GM18502 (cell line): ENCODE data around the gene AFM.

ENCODE experiments used
- ATAC-seq: cut with Tn5 transposase; IDR thresholded peaks from one replicate; pipeline ENCODE4 v1.9.1; 2021; ENCODE audit warnings: mild to moderate bottlenecking; ENCODE audit not compliant: unreplicated experiment, poor library complexity

Gene AFM

GRCh38 chr4:73448448-73449203 lies 32.9 kb upstream of the AFM start:
- no peak for ATAC-seq

GRCh38 chr4:73450398-73451004 lies 31.0 kb upstream of the AFM start:
- ATAC-seq = no peak

- no peak for ATAC-seq
Observed at GRCh38 chr4:73451404-73451803, 30.1 kb upstream of the AFM start.

GRCh38 chr4:73451981-73452747 lies 29.4 kb upstream of the AFM start:
- ATAC-seq = no peak

- ATAC-seq = no peak
Observed at GRCh38 chr4:73452953-73453700, 28.4 kb upstream of the AFM start.

GRCh38 chr4:73453701-73454005 lies 27.9 kb upstream of the AFM start:
- no peak for ATAC-seq

GRCh38 chr4:73454920-73455319 lies 26.6 kb upstream of the AFM start:
- no peak for ATAC-seq

GRCh38 chr4:73456177-73457022 lies 25.1 kb upstream of the AFM start:
- no peak for ATAC-seq

GRCh38 chr4:73458184-73459047 lies 23.1 kb upstream of the AFM start:
- ATAC-seq = no peak

- ATAC-seq = no peak
Observed at GRCh38 chr4:73459048-73459421, 22.5 kb upstream of the AFM start.

- ATAC-seq = no peak
Observed at GRCh38 chr4:73460913-73461522, 20.5 kb upstream of the AFM start.

- no peak for ATAC-seq
Observed at GRCh38 chr4:73468170-73468569, 13.4 kb upstream of the AFM start.

- ATAC-seq = no peak
Observed at GRCh38 chr4:73470728-73471127, 10.8 kb upstream of the AFM start.

GRCh38 chr4:73477176-73477575 lies 4.4 kb upstream of the AFM start:
- ATAC-seq = no peak

GRCh38 chr4:73479323-73479722 lies 2.2 kb upstream of the AFM start:
- ATAC-seq = no peak

GRCh38 chr4:73485085-73485484 lies 3.5 kb downstream of the AFM start:
- no peak for ATAC-seq

GRCh38 chr4:73485596-73485995 lies 4.1 kb downstream of the AFM start:
- ATAC-seq = no peak

GRCh38 chr4:73486497-73486896 lies 5.0 kb downstream of the AFM start:
- no peak for ATAC-seq

GRCh38 chr4:73487233-73487632 lies 5.7 kb downstream of the AFM start:
- no peak for ATAC-seq
